Dendritic cell treated with granulocyte-macrophage colony-stimulating factor and Interleukin-4, amounts not matched to agents 40 ng/mL and 50 ng/mL, for 4 days (primary cell): ENCODE results near the gene A4GNT.
"Not testable (repeated sequence)": the region's sequence is repeated elsewhere in the genome, so short reads cannot be mapped to it uniquely, and the experiment has no call there.

ENCODE experiments used
- H3K27ac Mint-ChIP-seq: one replicate; pipeline ENCODE4 v1.8.0; 2022; ENCODE audit warnings: mild to moderate bottlenecking, mixed read lengths
- H3K27me3 Mint-ChIP-seq: one replicate; pipeline ENCODE4 v1.8.0; 2022; ENCODE audit warnings: mild to moderate bottlenecking, mixed read lengths
- H3K36me3 Mint-ChIP-seq: one replicate; pipeline ENCODE4 v1.8.0; 2022; ENCODE audit warnings: low read depth, mixed read lengths
- H3K4me1 Mint-ChIP-seq: one replicate; pipeline ENCODE4 v1.8.0; 2022; ENCODE audit warnings: low read depth, mixed read lengths
- H3K4me3 Mint-ChIP-seq: one replicate; pipeline ENCODE4 v1.8.0; 2022; ENCODE audit warnings: mild to moderate bottlenecking, moderate library complexity, mixed read lengths
- H3K9me3 Mint-ChIP-seq: one replicate; pipeline ENCODE4 v1.8.0; 2022; ENCODE audit warnings: mixed read lengths
- intact Hi-C: fragments of 100-400 bp; cut with micrococcal nuclease; formaldehyde crosslinking; loops from one replicate; pipeline ENCODE4 v1.15.0; 2022

A4GNT gene

GRCh38 chr3:138105598-138105997, 26.6 kb downstream of the A4GNT start:
- intact Hi-C loops: no loop called here
- Mint-ChIP-seq H3K27ac (no peak overlapping the region), H3K9me3 (no peaks in the 10 kb centered on the region), H3K4me1 (peaks cover 7% of the 10 kb centered on the region), H3K36me3 (peaks cover 58% of the 10 kb centered on the region), H3K27me3 (no peaks in the 10 kb centered on the region), H3K4me3 (no peak overlapping the region)

DNA sequence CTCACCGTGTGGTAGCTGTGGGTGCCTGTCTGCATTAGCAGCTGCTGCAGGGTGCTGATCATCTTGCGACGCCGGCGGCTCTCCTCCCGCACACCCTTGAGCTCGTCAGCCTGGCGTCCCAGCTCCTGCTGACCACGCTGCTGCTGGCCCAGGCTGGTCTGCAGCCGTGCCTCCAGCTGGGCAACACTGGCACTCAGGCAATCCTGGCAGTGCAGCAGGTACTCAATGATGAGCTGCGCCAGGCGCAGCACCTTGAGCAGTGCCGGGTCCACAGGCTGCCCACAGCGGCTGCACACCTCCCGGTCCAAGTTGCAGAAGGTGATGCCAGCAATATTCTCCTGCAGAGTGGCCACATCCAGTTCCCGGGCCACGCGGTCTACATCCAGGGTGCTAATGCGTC, 28.7 kb downstream of the A4GNT start:
- H3K27me3 Mint-ChIP-seq: no peaks in the 10 kb centered on the region
- peaks cover 65% of the 10 kb centered on the region for H3K36me3 Mint-ChIP-seq
- no peaks in the 10 kb centered on the region for H3K9me3 Mint-ChIP-seq

GRCh38 chr3:138101351-138101940, 30.7 kb downstream of the A4GNT start:
- intact Hi-C loops, H3K9me3 Mint-ChIP-seq, H3K27ac Mint-ChIP-seq, H3K4me1 Mint-ChIP-seq, H3K4me3 Mint-ChIP-seq, H3K27me3 Mint-ChIP-seq: not testable (repeated sequence)
- peaks cover 62% of the 10 kb centered on the region for H3K36me3 Mint-ChIP-seq

More for the DNA sequence above, 28.7 kb downstream of the A4GNT start:
- Mint-ChIP-seq H3K4me3 (no peak overlapping the region), H3K27ac (no peak overlapping the region), H3K4me1 (peaks cover 5% of the 10 kb centered on the region)
- intact Hi-C loops: no loop called here

DNA sequence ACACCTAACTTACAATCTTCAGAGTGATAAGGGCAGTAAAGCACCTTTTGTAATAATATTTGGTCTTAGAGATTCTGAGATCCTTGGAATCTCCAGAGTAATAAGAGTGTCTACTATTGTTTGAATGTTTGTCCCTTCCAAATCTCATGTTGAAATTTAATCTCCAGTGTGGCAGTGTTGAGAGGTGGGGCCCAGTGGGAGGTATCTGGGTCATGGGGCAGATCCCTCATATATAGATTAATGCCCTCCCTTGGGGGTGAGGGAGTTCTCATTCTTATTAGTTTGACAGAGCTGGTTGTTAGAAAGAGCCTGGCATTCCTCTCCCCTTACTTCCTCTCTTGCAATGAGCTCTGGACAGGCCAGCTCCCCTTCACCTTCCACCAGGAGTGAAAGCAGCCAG, 32.8 kb downstream of the A4GNT start:
- peaks cover 67% of the 10 kb centered on the region for H3K36me3 Mint-ChIP-seq
- no peaks in the 10 kb centered on the region for H3K4me1 Mint-ChIP-seq
- H3K27ac Mint-ChIP-seq: no peak overlapping the region
- H3K27me3 Mint-ChIP-seq: no peaks in the 10 kb centered on the region
- no peak overlapping the region for H3K4me3 Mint-ChIP-seq
- intact Hi-C loops: no loop called here
- no peaks in the 10 kb centered on the region for H3K9me3 Mint-ChIP-seq

DNA sequence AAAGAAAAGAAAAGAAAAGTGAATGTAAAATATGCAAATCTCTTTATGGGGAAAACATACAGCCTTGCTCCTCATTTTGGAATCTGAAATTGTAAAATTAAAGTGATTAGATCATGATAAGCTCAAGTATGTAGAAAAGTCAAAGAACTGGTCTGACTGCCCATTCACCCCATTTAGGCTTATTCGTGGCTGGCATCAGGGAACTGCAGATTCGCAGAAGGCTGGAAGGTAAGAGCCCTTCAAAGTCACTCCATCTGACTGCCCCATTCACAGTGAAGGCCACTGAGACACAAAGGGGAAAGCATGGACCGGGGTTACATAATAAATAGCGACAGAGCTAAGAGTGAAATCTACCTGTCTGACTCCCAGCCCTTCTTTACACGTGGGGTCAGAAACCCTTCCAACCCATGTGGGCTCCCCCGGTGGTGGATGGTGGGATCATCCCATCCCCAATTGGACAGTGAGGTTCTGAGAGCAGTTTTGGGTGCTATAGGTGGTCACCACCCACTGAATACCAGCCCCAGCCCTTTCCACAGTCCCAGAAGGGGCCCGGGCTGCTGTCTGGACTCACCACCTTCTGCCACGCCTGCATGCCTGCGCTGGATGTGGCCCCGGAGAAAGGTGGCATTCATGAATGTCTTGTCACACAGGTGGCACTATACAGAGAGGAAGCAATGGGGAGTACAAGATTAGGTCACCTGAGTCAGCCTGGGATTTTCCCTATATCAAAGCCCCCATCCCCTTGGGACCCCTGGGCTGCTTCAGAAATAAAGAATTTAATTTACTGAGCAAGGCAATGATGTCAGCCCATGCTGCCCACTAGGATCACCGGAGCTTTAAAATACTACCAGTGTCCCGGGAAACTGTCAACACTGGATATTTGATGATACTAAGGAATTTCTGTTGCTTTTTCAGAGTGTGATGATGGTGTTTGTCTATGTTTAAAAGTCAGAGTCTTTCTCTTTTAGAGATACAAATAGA, 34.7 kb downstream of the A4GNT start:
- Mint-ChIP-seq H3K27me3 (no peaks in the 10 kb centered on the region), H3K4me1 (no peaks in the 10 kb centered on the region), H3K36me3 (peaks cover 64% of the 10 kb centered on the region), H3K9me3 (no peaks in the 10 kb centered on the region), H3K27ac (no peak overlapping the region), H3K4me3 (no peak overlapping the region)
- intact Hi-C loops: no loop called here

GRCh38 chr3:138093721-138094120, 38.5 kb downstream of the A4GNT start:
- H3K4me3 Mint-ChIP-seq: no peak overlapping the region
- no peaks in the 10 kb centered on the region for H3K27me3 Mint-ChIP-seq
- intact Hi-C loops: no loop called here
- no peak overlapping the region for H3K27ac Mint-ChIP-seq
- no peaks in the 10 kb centered on the region for H3K9me3 Mint-ChIP-seq
- H3K36me3 Mint-ChIP-seq: peaks cover 60% of the 10 kb centered on the region
- no peaks in the 10 kb centered on the region for H3K4me1 Mint-ChIP-seq

- intact Hi-C loops: no loop called here
- no peak overlapping the region for H3K4me3 Mint-ChIP-seq
- no peaks in the 10 kb centered on the region for H3K27me3 Mint-ChIP-seq
- no peaks in the 10 kb centered on the region for H3K4me1 Mint-ChIP-seq
- H3K9me3 Mint-ChIP-seq: no peaks in the 10 kb centered on the region
- H3K36me3 Mint-ChIP-seq: peaks cover 69% of the 10 kb centered on the region
- no peak overlapping the region for H3K27ac Mint-ChIP-seq
Observed at GRCh38 chr3:138092023-138092422, 40.2 kb downstream of the A4GNT start.

DNA sequence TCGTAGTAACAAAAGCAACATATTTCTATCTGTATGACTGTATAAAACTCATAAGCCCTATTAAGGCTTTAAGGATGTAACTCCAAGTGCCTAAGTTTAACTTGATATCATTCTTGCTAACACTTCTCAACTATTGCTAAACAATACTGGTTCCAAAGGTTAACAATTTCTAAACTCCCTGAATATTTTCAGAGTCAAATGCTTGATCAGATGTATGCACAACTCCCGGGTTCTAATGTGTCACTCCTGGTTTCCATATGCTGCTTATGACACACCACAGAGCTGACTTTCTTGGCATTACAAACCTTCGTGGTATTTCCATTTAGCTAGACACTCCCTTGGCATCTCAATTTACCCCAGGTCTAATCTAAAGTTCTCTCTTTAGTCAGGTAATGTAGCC, 43.1 kb downstream of the A4GNT start:
- no peak overlapping the region for H3K27ac Mint-ChIP-seq
- no peaks in the 10 kb centered on the region for H3K9me3 Mint-ChIP-seq
- H3K4me1 Mint-ChIP-seq: no peaks in the 10 kb centered on the region
- intact Hi-C loops: no loop called here
- H3K27me3 Mint-ChIP-seq: no peaks in the 10 kb centered on the region
- peaks cover 76% of the 10 kb centered on the region for H3K36me3 Mint-ChIP-seq
- no peak overlapping the region for H3K4me3 Mint-ChIP-seq

DNA sequence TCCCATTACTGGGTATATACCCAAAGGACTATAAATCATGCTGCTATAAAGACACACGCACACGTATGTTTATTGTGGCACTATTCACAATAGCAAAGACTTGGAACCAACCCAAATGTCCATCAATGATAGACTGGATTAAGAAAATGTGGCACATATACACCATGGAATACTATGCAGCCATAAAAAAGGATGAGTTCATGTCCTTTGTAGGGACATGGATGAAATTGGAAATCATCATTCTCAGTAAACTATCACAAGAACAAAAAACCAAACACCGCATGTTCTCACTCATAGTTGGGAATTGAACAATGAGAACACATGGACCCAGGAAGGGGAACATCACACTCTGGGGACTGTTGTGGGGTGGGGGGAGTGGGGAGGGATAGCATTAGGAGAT, 46.4 kb downstream of the A4GNT start:
- H3K27ac Mint-ChIP-seq: not testable (repeated sequence)
- peaks cover 84% of the 10 kb centered on the region for H3K36me3 Mint-ChIP-seq

GRCh38 chr3:138084196-138084595, 48.0 kb downstream of the A4GNT start:
- H3K4me3 Mint-ChIP-seq: no peak overlapping the region
- intact Hi-C loops: no loop called here

More for the DNA sequence above, 46.4 kb downstream of the A4GNT start:
- H3K9me3 Mint-ChIP-seq, intact Hi-C loops, H3K4me3 Mint-ChIP-seq, H3K27me3 Mint-ChIP-seq, H3K4me1 Mint-ChIP-seq: not testable (repeated sequence)

DNA sequence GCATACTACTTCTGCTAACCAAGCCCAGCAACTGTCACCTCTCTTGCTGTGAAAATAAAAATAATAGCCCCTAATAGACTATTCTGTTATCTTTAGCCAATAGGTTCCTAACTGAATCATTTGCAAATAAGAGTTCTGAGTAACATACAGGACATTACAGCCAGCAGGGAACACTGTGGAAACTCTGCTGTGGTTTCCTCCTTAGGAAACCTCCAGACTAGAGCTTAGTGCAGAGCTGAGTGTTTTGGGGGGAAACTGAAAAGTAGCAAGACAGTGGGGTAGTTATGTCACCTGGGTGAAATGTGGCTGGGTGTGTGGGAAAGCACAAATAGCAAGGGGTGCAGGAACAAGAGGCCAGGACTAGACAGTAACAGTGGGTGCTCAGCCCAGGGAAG, 49.2 kb downstream of the A4GNT start:
- H3K27me3 Mint-ChIP-seq: no peaks in the 10 kb centered on the region
- intact Hi-C loops: no loop called here
- no peak overlapping the region for H3K4me3 Mint-ChIP-seq
- H3K4me1 Mint-ChIP-seq: peaks cover 21% of the 10 kb centered on the region
- H3K9me3 Mint-ChIP-seq: no peaks in the 10 kb centered on the region
- H3K36me3 Mint-ChIP-seq: peaks cover 83% of the 10 kb centered on the region
- no peak overlapping the region for H3K27ac Mint-ChIP-seq

More at GRCh38 chr3:138084196-138084595, 48.0 kb downstream of the A4GNT start:
- Mint-ChIP-seq H3K27me3 (no peaks in the 10 kb centered on the region), H3K4me1 (peaks cover 14% of the 10 kb centered on the region), H3K36me3 (peaks cover 87% of the 10 kb centered on the region), H3K27ac (no peak overlapping the region), H3K9me3 (no peaks in the 10 kb centered on the region)

DNA sequence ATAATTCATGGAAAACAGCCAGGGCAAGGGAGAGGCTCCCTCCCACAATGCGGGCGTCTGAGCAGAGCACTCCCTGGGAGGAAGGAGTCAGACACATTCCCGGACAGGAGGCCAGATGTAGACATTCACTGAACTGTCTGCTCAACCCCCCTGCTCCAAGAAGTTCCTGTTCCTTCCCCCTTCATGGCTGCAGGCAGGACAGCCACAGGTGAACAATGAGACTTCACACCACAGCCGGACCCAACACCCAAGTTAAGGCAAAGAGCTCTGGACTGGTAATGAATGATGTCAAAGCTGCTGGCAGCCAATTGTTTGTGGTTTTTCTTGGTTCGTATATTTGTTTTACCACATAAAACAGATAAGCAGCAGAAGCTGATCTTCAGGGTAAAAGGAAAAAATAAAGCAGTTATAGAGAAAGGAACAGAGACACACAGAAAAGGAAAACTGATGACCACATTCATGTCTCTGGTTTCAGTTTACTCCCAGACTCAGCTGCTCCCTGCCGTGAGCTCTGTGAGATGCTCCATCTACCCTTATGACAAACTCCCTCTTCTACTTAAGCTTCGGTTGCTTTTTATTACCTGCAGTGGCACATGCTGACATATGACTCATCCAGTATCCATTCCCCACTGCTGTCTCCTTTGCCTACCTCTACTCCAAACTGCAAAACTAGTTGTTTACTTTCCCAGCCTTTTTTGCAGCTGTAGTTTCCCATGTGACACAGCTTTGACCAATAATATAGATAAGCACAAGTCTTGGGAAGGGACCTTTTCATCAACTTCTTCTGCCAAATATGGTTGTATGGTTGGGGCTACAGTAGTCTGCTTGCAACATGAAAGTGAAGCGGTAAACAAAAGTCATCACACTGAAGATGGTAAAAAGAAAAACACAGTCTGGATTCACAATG, 49.9 kb downstream of the A4GNT start:
- intact Hi-C loops: no loop called here
- Mint-ChIP-seq H3K27me3 (no peaks in the 10 kb centered on the region), H3K9me3 (no peaks in the 10 kb centered on the region), H3K4me1 (peaks cover 21% of the 10 kb centered on the region), H3K36me3 (peaks cover 83% of the 10 kb centered on the region), H3K27ac (no peak overlapping the region), H3K4me3 (no peak overlapping the region)

GRCh38 chr3:138081371-138082084, 50.7 kb downstream of the A4GNT start:
- Mint-ChIP-seq H3K4me3 (no peak overlapping the region), H3K27ac (no peak overlapping the region), H3K9me3 (no peaks in the 10 kb centered on the region), H3K27me3 (no peaks in the 10 kb centered on the region), H3K4me1 (peaks cover 21% of the 10 kb centered on the region), H3K36me3 (peaks cover 81% of the 10 kb centered on the region)
- intact Hi-C loops: no loop called here
